ENCODE data around the gene PAK5.
"Not testable (repeated sequence)": the region's sequence is repeated elsewhere in the genome, so short reads cannot be mapped to it uniquely, and the experiment has no call there.

PAK5 gene

GRCh38 chr20:9672981-9673380 lies 165.9 kb downstream of the PAK5 start:
- DNase-seq: no peak

GRCh38 chr20:9672027-9672426 lies 166.8 kb downstream of the PAK5 start:
- no peak for DNase-seq

- no peak for DNase-seq
Measured at GRCh38 chr20:9668381-9668780, 170.5 kb downstream of the PAK5 start.

GRCh38 chr20:9663423-9663822 lies 175.5 kb downstream of the PAK5 start:
- DNase-seq: no peak

GRCh38 chr20:9660236-9660868 lies 178.5 kb downstream of the PAK5 start:
- no peak for DNase-seq

GRCh38 chr20:9647741-9648140 lies 191.1 kb downstream of the PAK5 start:
- no peak for DNase-seq

- DNase-seq: no peak
Measured at GRCh38 chr20:9646375-9646774, 192.5 kb downstream of the PAK5 start.

- DNase-seq: no peak
Measured at GRCh38 chr20:9642882-9643281, 196.0 kb downstream of the PAK5 start.

- not testable (repeated sequence) for DNase-seq
Measured at GRCh38 chr20:9641499-9642000, 197.3 kb downstream of the PAK5 start.

- DNase-seq: no peak
Measured at GRCh38 chr20:9637889-9638288, 201.0 kb downstream of the PAK5 start.

- no peak for DNase-seq
Measured at GRCh38 chr20:9635750-9636149, 203.1 kb downstream of the PAK5 start.

GRCh38 chr20:9634327-9634726 lies 204.5 kb downstream of the PAK5 start:
- no peak for DNase-seq

GRCh38 chr20:9632991-9633390 lies 205.9 kb downstream of the PAK5 start:
- DNase-seq: no peak

GRCh38 chr20:9632265-9632664 lies 206.6 kb downstream of the PAK5 start:
- DNase-seq: no peak

- no peak for DNase-seq
Measured at GRCh38 chr20:9630554-9630953, 208.3 kb downstream of the PAK5 start.

GRCh38 chr20:9629831-9630230 lies 209.0 kb downstream of the PAK5 start:
- DNase-seq: no peak

GRCh38 chr20:9628589-9628988 lies 210.3 kb downstream of the PAK5 start:
- no peak for DNase-seq

- DNase-seq: no peak
Measured at GRCh38 chr20:9628141-9628540, 210.7 kb downstream of the PAK5 start.

GRCh38 chr20:9627219-9627618 lies 211.7 kb downstream of the PAK5 start:
- DNase-seq: no peak

- no peak for DNase-seq
Measured at GRCh38 chr20:9626357-9626756, 212.5 kb downstream of the PAK5 start.

GRCh38 chr20:9617940-9618339 lies 220.9 kb downstream of the PAK5 start:
- peak; percentile 30 for DNase-seq

- peak; percentile 61 for DNase-seq
Measured at GRCh38 chr20:9616833-9617461, 221.9 kb downstream of the PAK5 start.

GRCh38 chr20:9616455-9616805 lies 222.4 kb downstream of the PAK5 start:
- DNase-seq: no peak

GRCh38 chr20:9615766-9616454 lies 223.0 kb downstream of the PAK5 start:
- DNase-seq: no peak
